Smooth muscle cell (in vitro differentiated cells): Measurements from ENCODE around the gene SETD2. TPM values are rescaled to one million over a fixed set of nuclear protein-coding genes. Genes with fewer than 3 reads are reported as not detected.

Experiments used
- DNase-seq: peaks from one replicate; lab custom pipeline; 2025; ENCODE audit not compliant: unreplicated experiment; lab: John Stamatoyannopoulos, UW
- H2AFZ ChIP-seq: fragments of 200-600 bp; sonication (generic); 2 replicates; pipeline ENCODE4 v1.6.0; 2016; ENCODE audit warnings: antibody characterized with exemption, low read depth, mild to moderate bottlenecking
- H3F3A ChIP-seq: fragments of 200-600 bp; sonication (generic); 2 replicates; pipeline ENCODE4 v1.6.0; 2017; ENCODE audit warnings: antibody characterized with exemption, low read depth
- H3K27ac ChIP-seq: fragments of 200-600 bp; sonication (generic); 2 replicates; pipeline ENCODE4 v1.5.1; 2016; ENCODE audit warnings: low read depth, mild to moderate bottlenecking
- H3K27me3 ChIP-seq: fragments of 200-600 bp; sonication (generic); 2 replicates; pipeline ENCODE4 v1.6.1; 2016; ENCODE audit warnings: low read depth, mild to moderate bottlenecking
- H3K36me3 ChIP-seq: fragments of 200-600 bp; sonication (generic); 2 replicates; pipeline ENCODE4 v1.5.1; 2016; ENCODE audit warnings: low read depth
- H3K4me1 ChIP-seq: fragments of 200-600 bp; sonication (generic); 2 replicates; pipeline ENCODE4 v1.5.1; 2016; ENCODE audit warnings: low read depth
- H3K4me2 ChIP-seq: fragments of 200-600 bp; sonication (generic); 2 replicates; pipeline ENCODE4 v1.6.0; 2016; ENCODE audit warnings: mild to moderate bottlenecking
- H3K4me3 ChIP-seq: fragments of 200-600 bp; sonication (generic); 2 replicates; pipeline ENCODE4 v1.5.1; 2016; ENCODE audit warnings: mild to moderate bottlenecking
- H3K79me2 ChIP-seq: fragments of 200-600 bp; sonication (generic); 2 replicates; pipeline ENCODE4 v1.6.0; 2016; ENCODE audit warnings: low read depth, mild to moderate bottlenecking
- H3K9ac ChIP-seq: fragments of 200-600 bp; sonication (generic); 2 replicates; pipeline ENCODE4 v1.6.0; 2016; ENCODE audit warnings: low read depth
- H3K9me3 ChIP-seq: fragments of 200-600 bp; sonication (generic); replicated peaks from 2 replicates; pipeline ENCODE4 v1.5.1; 2016; ENCODE audit warnings: low read depth
- H4K20me1 ChIP-seq: fragments of 200-600 bp; sonication (generic); 2 replicates; pipeline ENCODE4 v1.6.0; 2016; ENCODE audit warnings: low read depth
- CTCF ChIP-seq: fragments of 200-600 bp; sonication (generic); IDR thresholded peaks from 2 replicates; pipeline ENCODE4 v1.5.1; 2017; ENCODE audit warnings: borderline replicate concordance, mild to moderate bottlenecking, antibody characterized with exemption; ENCODE audit not compliant: insufficient read depth, poor library complexity, severe bottlenecking
- WGBS: methylation state at CpG from one replicate; pipeline ENCODE4 v1.1.7; 2016; ENCODE audit warnings: low lambda C conversion rate; 5-methylcytosine and 5-hydroxymethylcytosine counted together
- polyA plus RNA-seq: library from polyadenylated mRNA; unstranded; fragments of >200 nt; fragmentation: Nextera tagmentation; extraction: Ambion mirVana; gene quantifications from 2 replicates; pipeline ENCODE4 v1.2.1, GENCODE V29; 2016
- total RNA-seq: library from RNA; depleted of rRNA; stranded (reverse); fragments of >200 nt; gene quantifications from 2 replicates; pipeline ENCODE4 v1.2.3, GENCODE V29; 2014

SETD2 gene
- total and polyA plus RNA-seq, 2 experiments from 2014 or later: 8.3 to 28.4 TPM

DNA sequence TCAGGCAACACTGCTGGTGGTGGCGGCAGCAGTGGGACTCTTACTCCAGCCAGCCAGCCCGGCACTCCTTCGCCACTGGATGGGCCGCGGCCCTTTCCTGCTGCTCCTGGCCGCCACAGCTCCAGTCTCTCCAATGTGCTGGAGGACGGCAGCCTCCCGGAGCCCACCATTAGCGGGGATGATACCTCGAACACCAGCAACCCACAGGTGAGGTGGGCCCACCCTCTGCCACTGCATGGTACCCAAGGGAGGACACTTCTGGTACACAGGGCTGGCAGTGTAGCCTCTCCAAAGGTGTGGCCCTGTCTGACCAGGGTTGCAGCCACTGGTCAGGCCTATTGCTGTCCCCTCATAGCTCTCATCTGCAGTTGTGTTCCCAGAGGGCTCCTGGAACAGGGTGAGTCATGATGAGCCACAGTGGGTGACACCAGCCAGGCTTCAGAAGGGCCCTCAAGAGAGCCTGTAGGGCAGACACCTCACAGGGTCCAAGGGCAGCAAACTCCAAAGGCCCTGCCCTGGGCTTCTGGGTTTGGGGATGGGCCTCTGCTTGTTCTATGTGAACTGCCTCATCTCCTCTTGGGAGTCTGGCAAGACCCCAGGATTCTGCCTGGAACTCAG lies 163.6 kb downstream of the SETD2 start:
- Histone ChIP-seq H3K27ac (no peak overlapping the region), H3K9ac (no peak overlapping the region), H3K4me3 (no peak overlapping the region), H2AFZ (no peak overlapping the region), H3K4me2 (no peak overlapping the region), H3K27me3 (no peaks in the 10 kb centered on the region), H3K9me3 (no peaks in the 10 kb centered on the region), H3K36me3 (no peaks in the 10 kb centered on the region), H4K20me1 (no peaks in the 10 kb centered on the region), H3K79me2 (no peaks in the 10 kb centered on the region), H3F3A (no peaks in the 10 kb centered on the region), H3K4me1 (no peaks in the 10 kb centered on the region)
- TF ChIP-seq CTCF: no peak
- DNase-seq: no peak
- 96% methylated on average over 10 of the region's 10 CpGs for WGBS

DNA sequence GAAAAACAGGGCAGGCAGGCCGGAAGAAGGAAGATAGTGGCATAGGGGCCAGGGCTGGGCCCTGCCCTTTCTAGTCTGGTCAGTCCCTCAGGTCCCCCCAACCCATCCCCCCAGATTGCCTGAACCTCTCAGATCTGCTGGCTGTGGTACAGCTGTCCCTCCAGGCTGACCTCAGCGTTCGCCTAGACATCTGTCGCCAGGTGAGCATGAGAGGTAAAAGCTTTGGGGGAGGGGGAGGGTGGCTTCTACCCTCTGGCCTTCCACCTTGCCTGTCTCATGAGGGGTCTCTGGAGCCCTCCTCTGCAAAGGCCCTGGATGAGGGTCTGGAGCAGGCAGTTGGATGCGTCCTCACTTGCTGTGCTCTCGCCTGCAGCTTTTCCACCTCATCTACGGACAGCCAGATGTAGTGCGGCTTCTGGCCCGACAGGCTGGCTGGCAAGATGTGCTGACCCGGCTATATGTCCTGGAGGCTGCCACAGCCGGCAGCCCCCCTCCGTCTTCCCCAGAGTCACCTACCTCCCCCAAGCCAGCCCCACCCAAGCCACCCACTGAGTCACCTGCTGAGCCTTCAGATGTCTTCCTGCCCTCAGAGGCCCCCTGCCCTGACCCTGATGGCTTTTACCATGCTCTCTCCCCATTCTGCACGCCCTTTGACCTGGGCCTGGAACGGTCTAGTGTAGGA lies 164.3 kb downstream of the SETD2 start:
- whole genome bisulfite sequencing: 93% methylated on average over 14 of the region's 14 CpGs
- no peak for DNase-seq
- H3K9ac ChIP-seq: no peak overlapping the region

GRCh38 chr3:46998852-46999515 lies 164.9 kb downstream of the SETD2 start:
- 87% methylated on average over 22 of the region's 22 CpGs for WGBS
- Histone ChIP-seq H3K4me3 (no peak overlapping the region), H3K27ac (no peak overlapping the region), H2AFZ (no peak overlapping the region), H3K27me3 (no peaks in the 10 kb centered on the region), H3K9me3 (no peaks in the 10 kb centered on the region), H4K20me1 (no peaks in the 10 kb centered on the region), H3K36me3 (no peaks in the 10 kb centered on the region), H3K4me1 (no peaks in the 10 kb centered on the region), H3K9ac (no peak overlapping the region), H3K79me2 (no peaks in the 10 kb centered on the region), H3F3A (no peaks in the 10 kb centered on the region), H3K4me2 (no peak overlapping the region)
- no peak for TF ChIP-seq CTCF
- no peak for DNase-seq

More for the DNA sequence above, 164.3 kb downstream of the SETD2 start:
- Histone ChIP-seq H3K27me3 (no peaks in the 10 kb centered on the region), H2AFZ (no peak overlapping the region), H3K79me2 (no peaks in the 10 kb centered on the region), H3F3A (no peaks in the 10 kb centered on the region), H3K4me2 (no peak overlapping the region), H3K27ac (no peak overlapping the region), H3K4me1 (no peaks in the 10 kb centered on the region), H3K4me3 (no peak overlapping the region), H3K9me3 (no peaks in the 10 kb centered on the region), H4K20me1 (no peaks in the 10 kb centered on the region), H3K36me3 (no peaks in the 10 kb centered on the region)
- no peak for TF ChIP-seq CTCF
